Measurements from ENCODE around the gene WNT4.
"Not testable (repeated sequence)": the region's sequence is repeated elsewhere in the genome, so short reads cannot be mapped to it uniquely, and the experiment has no call there.

Gene WNT4

GRCh38 chr1:22093513-22093912 is 49.4 kb downstream of the WNT4 start:
- peaks cover 44% of the 10 kb centered on the region for H3K36me3 ChIP-seq (ENCODE audit: control insufficient read depth, insufficient read depth, low read length)
- H3K27ac ChIP-seq (ENCODE audit: low read depth, low read length) = no peak overlapping the region
- H3K27me3 ChIP-seq (ENCODE audit: control insufficient read depth, insufficient read depth, low read length) = no peaks in the 10 kb centered on the region
- H3K9ac ChIP-seq (ENCODE audit: low read length) = no peak overlapping the region
- H3K9me3 ChIP-seq (ENCODE audit: control insufficient read depth, insufficient read depth, low read depth, low read length) = no peaks in the 10 kb centered on the region
- H3K4me3 ChIP-seq (ENCODE audit: low read depth, low read length) = no peak overlapping the region
- H3K4me1 ChIP-seq (ENCODE audit: control insufficient read depth, insufficient read depth, low read length) = peaks cover 29% of the 10 kb centered on the region

- peaks cover 37% of the 10 kb centered on the region for H3K36me3 ChIP-seq (ENCODE audit: control insufficient read depth, insufficient read depth, low read length)
- H3K9me3 ChIP-seq (ENCODE audit: control insufficient read depth, insufficient read depth, low read depth, low read length); H3K27me3 ChIP-seq (ENCODE audit: control insufficient read depth, insufficient read depth, low read length); H3K9ac ChIP-seq (ENCODE audit: low read length); H3K27ac ChIP-seq (ENCODE audit: low read depth, low read length); H3K4me3 ChIP-seq (ENCODE audit: low read depth, low read length): not testable (repeated sequence)
- peaks cover 30% of the 10 kb centered on the region for H3K4me1 ChIP-seq (ENCODE audit: control insufficient read depth, insufficient read depth, low read length)
Observed at GRCh38 chr1:22092026-22092768, 50.7 kb downstream of the WNT4 start.

GRCh38 chr1:22090867-22091266 is 52.0 kb downstream of the WNT4 start:
- Histone ChIP-seq H3K27me3 (ENCODE audit: control insufficient read depth, insufficient read depth, low read length) (no peaks in the 10 kb centered on the region), H3K4me3 (ENCODE audit: low read depth, low read length) (no peak overlapping the region), H3K9me3 (ENCODE audit: control insufficient read depth, insufficient read depth, low read depth, low read length) (no peaks in the 10 kb centered on the region), H3K4me1 (ENCODE audit: control insufficient read depth, insufficient read depth, low read length) (peaks cover 30% of the 10 kb centered on the region), H3K9ac (ENCODE audit: low read length) (no peak overlapping the region), H3K36me3 (ENCODE audit: control insufficient read depth, insufficient read depth, low read length) (peaks cover 37% of the 10 kb centered on the region), H3K27ac (ENCODE audit: low read depth, low read length) (no peak overlapping the region)

GRCh38 chr1:22089787-22090186 is 53.1 kb downstream of the WNT4 start:
- Histone ChIP-seq H3K27me3 (ENCODE audit: control insufficient read depth, insufficient read depth, low read length) (no peaks in the 10 kb centered on the region), H3K36me3 (ENCODE audit: control insufficient read depth, insufficient read depth, low read length) (peaks cover 31% of the 10 kb centered on the region), H3K4me3 (ENCODE audit: low read depth, low read length) (no peak overlapping the region), H3K9me3 (ENCODE audit: control insufficient read depth, insufficient read depth, low read depth, low read length) (no peaks in the 10 kb centered on the region), H3K9ac (ENCODE audit: low read length) (no peak overlapping the region), H3K27ac (ENCODE audit: low read depth, low read length) (no peak overlapping the region), H3K4me1 (ENCODE audit: control insufficient read depth, insufficient read depth, low read length) (peaks cover 30% of the 10 kb centered on the region)

GRCh38 chr1:22089134-22089571 is 53.7 kb downstream of the WNT4 start:
- H3K4me1 ChIP-seq (ENCODE audit: control insufficient read depth, insufficient read depth, low read length) = peaks cover 30% of the 10 kb centered on the region
- no peaks in the 10 kb centered on the region for H3K27me3 ChIP-seq (ENCODE audit: control insufficient read depth, insufficient read depth, low read length)
- no peak overlapping the region for H3K9ac ChIP-seq (ENCODE audit: low read length)
- no peak overlapping the region for H3K27ac ChIP-seq (ENCODE audit: low read depth, low read length)
- no peaks in the 10 kb centered on the region for H3K9me3 ChIP-seq (ENCODE audit: control insufficient read depth, insufficient read depth, low read depth, low read length)
- no peak overlapping the region for H3K4me3 ChIP-seq (ENCODE audit: low read depth, low read length)
- H3K36me3 ChIP-seq (ENCODE audit: control insufficient read depth, insufficient read depth, low read length) = peaks cover 29% of the 10 kb centered on the region

- Histone ChIP-seq H3K4me1 (ENCODE audit: control insufficient read depth, insufficient read depth, low read length) (peaks cover 30% of the 10 kb centered on the region), H3K36me3 (ENCODE audit: control insufficient read depth, insufficient read depth, low read length) (peaks cover 25% of the 10 kb centered on the region), H3K27me3 (ENCODE audit: control insufficient read depth, insufficient read depth, low read length) (no peaks in the 10 kb centered on the region), H3K9ac (ENCODE audit: low read length) (no peak overlapping the region), H3K9me3 (ENCODE audit: control insufficient read depth, insufficient read depth, low read depth, low read length) (no peaks in the 10 kb centered on the region), H3K4me3 (ENCODE audit: low read depth, low read length) (no peak overlapping the region), H3K27ac (ENCODE audit: low read depth, low read length) (no peak overlapping the region)
Observed at GRCh38 chr1:22088331-22088730, 54.6 kb downstream of the WNT4 start.

- H3K9me3 ChIP-seq (ENCODE audit: control insufficient read depth, insufficient read depth, low read depth, low read length) = no peaks in the 10 kb centered on the region
- no peak overlapping the region for H3K4me3 ChIP-seq (ENCODE audit: low read depth, low read length)
- peaks cover 45% of the 10 kb centered on the region for H3K36me3 ChIP-seq (ENCODE audit: control insufficient read depth, insufficient read depth, low read length)
- no peaks in the 10 kb centered on the region for H3K27me3 ChIP-seq (ENCODE audit: control insufficient read depth, insufficient read depth, low read length)
- H3K9ac ChIP-seq (ENCODE audit: low read length) = no peak overlapping the region
- H3K4me1 ChIP-seq (ENCODE audit: control insufficient read depth, insufficient read depth, low read length) = no peaks in the 10 kb centered on the region; the same call in 1 of the 2 replicates
- no peak overlapping the region for H3K27ac ChIP-seq (ENCODE audit: low read depth, low read length)
Observed at GRCh38 chr1:22080191-22080590, 62.7 kb downstream of the WNT4 start.

- no peak overlapping the region for H3K9ac ChIP-seq (ENCODE audit: low read length)
- no peak overlapping the region for H3K4me3 ChIP-seq (ENCODE audit: low read depth, low read length)
- H3K27ac ChIP-seq (ENCODE audit: low read depth, low read length) = no peak overlapping the region
- H3K9me3 ChIP-seq (ENCODE audit: control insufficient read depth, insufficient read depth, low read depth, low read length) = no peaks in the 10 kb centered on the region
- H3K4me1 ChIP-seq (ENCODE audit: control insufficient read depth, insufficient read depth, low read length) = peaks cover 10% of the 10 kb centered on the region
- no peaks in the 10 kb centered on the region for H3K27me3 ChIP-seq (ENCODE audit: control insufficient read depth, insufficient read depth, low read length)
- H3K36me3 ChIP-seq (ENCODE audit: control insufficient read depth, insufficient read depth, low read length) = peaks cover 45% of the 10 kb centered on the region
Observed at GRCh38 chr1:22078133-22078532, 64.8 kb downstream of the WNT4 start.

GRCh38 chr1:22077728-22078127 is 65.2 kb downstream of the WNT4 start:
- Histone ChIP-seq H3K36me3 (ENCODE audit: control insufficient read depth, insufficient read depth, low read length) (peaks cover 45% of the 10 kb centered on the region), H3K4me3 (ENCODE audit: low read depth, low read length) (no peak overlapping the region), H3K27me3 (ENCODE audit: control insufficient read depth, insufficient read depth, low read length) (no peaks in the 10 kb centered on the region), H3K9ac (ENCODE audit: low read length) (no peak overlapping the region), H3K9me3 (ENCODE audit: control insufficient read depth, insufficient read depth, low read depth, low read length) (no peaks in the 10 kb centered on the region), H3K4me1 (ENCODE audit: control insufficient read depth, insufficient read depth, low read length) (peaks cover 10% of the 10 kb centered on the region), H3K27ac (ENCODE audit: low read depth, low read length) (no peak overlapping the region)

- H3K27ac ChIP-seq (ENCODE audit: low read depth, low read length) = no peak overlapping the region
- no peak overlapping the region for H3K4me3 ChIP-seq (ENCODE audit: low read depth, low read length)
- peaks cover 10% of the 10 kb centered on the region for H3K4me1 ChIP-seq (ENCODE audit: control insufficient read depth, insufficient read depth, low read length)
- H3K9ac ChIP-seq (ENCODE audit: low read length) = no peak overlapping the region
- no peaks in the 10 kb centered on the region for H3K9me3 ChIP-seq (ENCODE audit: control insufficient read depth, insufficient read depth, low read depth, low read length)
- H3K36me3 ChIP-seq (ENCODE audit: control insufficient read depth, insufficient read depth, low read length) = peaks cover 31% of the 10 kb centered on the region
- no peaks in the 10 kb centered on the region for H3K27me3 ChIP-seq (ENCODE audit: control insufficient read depth, insufficient read depth, low read length)
Observed at GRCh38 chr1:22076346-22076745, 66.6 kb downstream of the WNT4 start.

GRCh38 chr1:22075718-22076117 is 67.2 kb downstream of the WNT4 start:
- no peaks in the 10 kb centered on the region for H3K9me3 ChIP-seq (ENCODE audit: control insufficient read depth, insufficient read depth, low read depth, low read length)
- no peak overlapping the region for H3K4me3 ChIP-seq (ENCODE audit: low read depth, low read length)
- no peak overlapping the region for H3K9ac ChIP-seq (ENCODE audit: low read length)
- no peaks in the 10 kb centered on the region for H3K27me3 ChIP-seq (ENCODE audit: control insufficient read depth, insufficient read depth, low read length)
- no peak overlapping the region for H3K27ac ChIP-seq (ENCODE audit: low read depth, low read length)
- H3K4me1 ChIP-seq (ENCODE audit: control insufficient read depth, insufficient read depth, low read length) = peaks cover 10% of the 10 kb centered on the region
- H3K36me3 ChIP-seq (ENCODE audit: control insufficient read depth, insufficient read depth, low read length) = peaks cover 25% of the 10 kb centered on the region

Measured in HUES6 (cell line).